GM19468 (cell line): Measurements from ENCODE around the gene ZFYVE21.

ENCODE experiments used
- ATAC-seq: cut with Tn5 transposase; IDR thresholded peaks from one replicate; pipeline ENCODE4 v1.9.1; 2021; ENCODE audit warnings: mild to moderate bottlenecking, moderate library complexity, moderate number of reproducible peaks; ENCODE audit not compliant: unreplicated experiment; ENCODE audit errors: extremely low read depth

The ZFYVE21 gene

GRCh38 chr14:103715052-103716000, at the start of gene ZFYVE21, which contains the start of gene XRCC3:
Gene ZFYVE21, plus strand, starts transcription at chr14:103715810. Its CDS starts 32 bp downstream, at chr14:103715842.
Gene XRCC3, minus strand, starts transcription at chr14:103715451. Its CDS starts 4,364 bp downstream, at chr14:103711087.
- ATAC-seq: peak; percentile 95

- no peak for ATAC-seq
These were observed 47.9 kb upstream of the ZFYVE21 start for GRCh38 chr14:103667671-103668070.

GRCh38 chr14:103668117-103668516, 47.5 kb upstream of the ZFYVE21 start:
- ATAC-seq: no peak

GRCh38 chr14:103669370-103669769, 46.2 kb upstream of the ZFYVE21 start:
- no peak for ATAC-seq

GRCh38 chr14:103671911-103672310, 43.7 kb upstream of the ZFYVE21 start:
- ATAC-seq: no peak

GRCh38 chr14:103675957-103676356, 39.7 kb upstream of the ZFYVE21 start:
- no peak for ATAC-seq

- no peak for ATAC-seq
These were observed 38.5 kb upstream of the ZFYVE21 start for GRCh38 chr14:103676881-103677675.

GRCh38 chr14:103679351-103679750, 36.3 kb upstream of the ZFYVE21 start:
- peak; percentile 52 for ATAC-seq

GRCh38 chr14:103680491-103681231, 34.9 kb upstream of the ZFYVE21 start:
- ATAC-seq: no peak

- ATAC-seq: no peak
These were observed 32.5 kb upstream of the ZFYVE21 start for GRCh38 chr14:103683139-103683538.

- no peak for ATAC-seq
These were observed 31.1 kb upstream of the ZFYVE21 start for GRCh38 chr14:103684471-103684870.

- no peak for ATAC-seq
These were observed 30.7 kb upstream of the ZFYVE21 start for GRCh38 chr14:103684871-103685270.

GRCh38 chr14:103685276-103686211, 30.1 kb upstream of the ZFYVE21 start:
- ATAC-seq: no peak

GRCh38 chr14:103686831-103687485, 28.7 kb upstream of the ZFYVE21 start:
- ATAC-seq: no peak

GRCh38 chr14:103687712-103688111, 27.9 kb upstream of the ZFYVE21 start:
- no peak for ATAC-seq

- no peak for ATAC-seq
These were observed 27.2 kb upstream of the ZFYVE21 start for GRCh38 chr14:103688441-103688840.

GRCh38 chr14:103688906-103689902, 26.4 kb upstream of the ZFYVE21 start:
- peak; percentile 24 for ATAC-seq
